ENCODE measurements around the gene SLC22A1.
"Not testable (repeated sequence)": the region's sequence is repeated elsewhere in the genome, so short reads cannot be mapped to it uniquely, and the experiment has no call there.

The SLC22A1 gene

GRCh38 chr6:160131636-160132296, 10.2 kb downstream of the SLC22A1 start:
- DNase-seq (ENCODE audit: low read depth, low spot score): no peak
- Histone ChIP-seq H3K27me3 (ENCODE audit: control insufficient read depth, insufficient read depth, low read length) (no peaks in the 10 kb centered on the region), H3K27ac (ENCODE audit: low read length) (no peak overlapping the region), H3K4me3 (ENCODE audit: low read length) (no peak overlapping the region), H3K36me3 (ENCODE audit: control insufficient read depth, insufficient read depth, low read length) (no peaks in the 10 kb centered on the region), H3K9me3 (ENCODE audit: control insufficient read depth, insufficient read depth, low read length) (no peaks in the 10 kb centered on the region), H3K4me1 (ENCODE audit: control insufficient read depth, insufficient read depth, low read length) (peaks cover 12% of the 10 kb centered on the region)
- no CpG with 5 or more reads among the region's 19 CpGs for WGBS (ENCODE audit: insufficient coverage, insufficient read length)

DNA sequence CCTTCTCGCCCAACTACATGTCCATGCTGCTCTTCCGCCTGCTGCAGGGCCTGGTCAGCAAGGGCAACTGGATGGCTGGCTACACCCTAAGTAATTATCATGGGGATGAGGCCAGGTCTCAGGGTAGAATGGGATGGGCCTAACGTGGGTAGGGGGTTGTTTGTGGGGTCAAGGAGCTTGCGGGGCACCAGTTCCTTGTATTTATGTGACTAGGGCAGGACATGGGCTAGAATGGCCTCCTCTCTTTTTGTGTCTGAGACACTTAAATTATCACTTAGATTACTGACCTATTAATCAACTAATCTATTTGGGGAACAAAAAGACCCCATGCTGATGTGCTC, 10.7 kb downstream of the SLC22A1 start:
- Histone ChIP-seq H3K36me3 (ENCODE audit: control insufficient read depth, insufficient read depth, low read length) (no peaks in the 10 kb centered on the region), H3K9me3 (ENCODE audit: control insufficient read depth, insufficient read depth, low read length) (no peaks in the 10 kb centered on the region), H3K4me3 (ENCODE audit: low read length) (no peak overlapping the region), H3K27me3 (ENCODE audit: control insufficient read depth, insufficient read depth, low read length) (no peaks in the 10 kb centered on the region), H3K27ac (ENCODE audit: low read length) (no peak overlapping the region), H3K4me1 (ENCODE audit: control insufficient read depth, insufficient read depth, low read length) (peaks cover 12% of the 10 kb centered on the region)
- DNase-seq (ENCODE audit: low read depth, low spot score): no peak
- WGBS (ENCODE audit: insufficient coverage, insufficient read length): no CpG with 5 or more reads among the region's 4 CpGs

DNA sequence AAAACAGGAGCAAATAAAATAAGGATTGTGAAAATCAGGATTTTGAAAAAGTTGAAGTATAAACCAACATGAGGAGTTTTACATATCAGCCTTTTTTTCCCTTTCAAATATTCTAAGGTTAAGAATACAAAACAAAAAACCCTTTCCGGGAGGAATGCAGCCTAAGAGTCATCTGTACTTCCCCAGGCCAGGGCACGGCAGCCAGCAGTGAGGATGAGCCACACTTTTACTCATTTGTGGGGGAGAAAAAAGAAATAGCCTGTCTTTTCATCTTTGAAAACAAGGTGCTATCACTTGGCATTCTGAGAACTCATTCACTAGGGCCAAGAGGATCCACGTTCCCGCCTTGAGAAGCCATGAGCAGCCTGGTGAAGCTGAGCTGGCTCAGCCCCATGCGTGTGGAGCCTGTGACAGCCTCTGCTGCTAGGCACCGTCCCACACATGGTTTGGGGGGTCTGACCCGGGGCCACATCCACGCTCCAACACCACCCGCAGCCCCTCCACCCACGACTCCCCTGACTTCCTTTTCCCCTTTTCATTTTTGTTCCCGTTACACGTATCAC, 11.2 kb downstream of the SLC22A1 start:
- no peak for DNase-seq (ENCODE audit: low read depth, low spot score)
- no CpG with 5 or more reads among the region's 12 CpGs for WGBS (ENCODE audit: insufficient coverage, insufficient read length)
- H3K9me3 ChIP-seq (ENCODE audit: control insufficient read depth, insufficient read depth, low read length): no peaks in the 10 kb centered on the region
- peaks cover 12% of the 10 kb centered on the region for H3K4me1 ChIP-seq (ENCODE audit: control insufficient read depth, insufficient read depth, low read length)
- no peaks in the 10 kb centered on the region for H3K36me3 ChIP-seq (ENCODE audit: control insufficient read depth, insufficient read depth, low read length)
- no peak overlapping the region for H3K27ac ChIP-seq (ENCODE audit: low read length)
- no peak overlapping the region for H3K4me3 ChIP-seq (ENCODE audit: low read length)
- H3K27me3 ChIP-seq (ENCODE audit: control insufficient read depth, insufficient read depth, low read length): no peaks in the 10 kb centered on the region

GRCh38 chr6:160133441-160134336, 12.1 kb downstream of the SLC22A1 start:
- H3K27ac ChIP-seq (ENCODE audit: low read length): no peak overlapping the region
- no peak overlapping the region for H3K4me3 ChIP-seq (ENCODE audit: low read length)
- WGBS (ENCODE audit: insufficient coverage, insufficient read length): no CpG with 5 or more reads among the region's 47 CpGs
- H3K4me1 ChIP-seq (ENCODE audit: control insufficient read depth, insufficient read depth, low read length): peaks cover 12% of the 10 kb centered on the region
- no peaks in the 10 kb centered on the region for H3K36me3 ChIP-seq (ENCODE audit: control insufficient read depth, insufficient read depth, low read length)
- no peak for DNase-seq (ENCODE audit: low read depth, low spot score)
- no peaks in the 10 kb centered on the region for H3K9me3 ChIP-seq (ENCODE audit: control insufficient read depth, insufficient read depth, low read length)
- no peaks in the 10 kb centered on the region for H3K27me3 ChIP-seq (ENCODE audit: control insufficient read depth, insufficient read depth, low read length)

- H3K4me3 ChIP-seq (ENCODE audit: low read length); DNase-seq (ENCODE audit: low read depth, low spot score); H3K27ac ChIP-seq (ENCODE audit: low read length); H3K27me3 ChIP-seq (ENCODE audit: control insufficient read depth, insufficient read depth, low read length); H3K9me3 ChIP-seq (ENCODE audit: control insufficient read depth, insufficient read depth, low read length); H3K36me3 ChIP-seq (ENCODE audit: control insufficient read depth, insufficient read depth, low read length): not testable (repeated sequence)
- H3K4me1 ChIP-seq (ENCODE audit: control insufficient read depth, insufficient read depth, low read length): peaks cover 12% of the 10 kb centered on the region
- no CpG with 5 or more reads among the region's 20 CpGs for whole genome bisulfite sequencing (ENCODE audit: insufficient coverage, insufficient read length)
Measured at GRCh38 chr6:160134337-160134751, 12.7 kb downstream of the SLC22A1 start.

DNA sequence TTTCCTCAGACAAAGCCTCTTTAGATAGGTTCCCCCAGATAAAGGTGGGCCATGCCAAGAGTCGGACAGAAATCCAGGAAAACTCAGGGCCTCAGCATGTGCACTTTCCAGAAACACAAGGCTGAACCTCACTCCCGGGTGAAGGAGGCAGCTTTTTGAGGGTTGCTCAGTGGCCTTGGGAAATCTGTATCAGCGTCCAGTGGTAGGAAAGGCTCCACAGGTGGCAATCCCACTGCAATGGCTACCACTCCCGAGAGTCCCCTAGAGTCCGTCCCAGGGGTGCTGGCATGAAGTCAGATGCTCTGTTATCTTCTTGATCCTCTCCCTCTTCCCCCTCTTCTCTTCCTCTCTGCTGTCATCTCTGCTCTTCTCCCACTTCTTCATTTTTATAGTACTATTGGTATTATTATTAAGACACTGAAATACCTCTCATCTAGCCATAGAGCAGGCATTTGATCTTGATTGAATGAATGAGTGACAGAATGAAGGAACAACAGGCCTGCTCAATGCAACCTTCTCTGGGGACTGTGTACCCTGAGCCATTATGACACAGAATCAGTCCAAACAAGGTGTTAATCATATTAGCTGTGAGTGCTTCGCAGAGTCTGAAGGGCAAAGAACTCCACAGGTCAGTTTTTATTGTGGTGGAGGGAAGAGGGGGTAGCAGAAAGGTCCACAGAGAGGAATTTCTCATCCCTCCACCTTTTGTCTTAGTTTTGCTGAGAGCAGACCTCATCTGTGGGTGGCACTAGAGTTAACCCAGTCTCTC, 13.3 kb downstream of the SLC22A1 start:
- no CpG with 5 or more reads among the region's 6 CpGs for WGBS (ENCODE audit: insufficient coverage, insufficient read length)
- peaks cover 12% of the 10 kb centered on the region for H3K4me1 ChIP-seq (ENCODE audit: control insufficient read depth, insufficient read depth, low read length)
- H3K27me3 ChIP-seq (ENCODE audit: control insufficient read depth, insufficient read depth, low read length): no peaks in the 10 kb centered on the region
- H3K27ac ChIP-seq (ENCODE audit: low read length): no peak overlapping the region
- no peak overlapping the region for H3K4me3 ChIP-seq (ENCODE audit: low read length)
- no peaks in the 10 kb centered on the region for H3K9me3 ChIP-seq (ENCODE audit: control insufficient read depth, insufficient read depth, low read length)
- no peak for DNase-seq (ENCODE audit: low read depth, low spot score)
- no peaks in the 10 kb centered on the region for H3K36me3 ChIP-seq (ENCODE audit: control insufficient read depth, insufficient read depth, low read length)

DNA sequence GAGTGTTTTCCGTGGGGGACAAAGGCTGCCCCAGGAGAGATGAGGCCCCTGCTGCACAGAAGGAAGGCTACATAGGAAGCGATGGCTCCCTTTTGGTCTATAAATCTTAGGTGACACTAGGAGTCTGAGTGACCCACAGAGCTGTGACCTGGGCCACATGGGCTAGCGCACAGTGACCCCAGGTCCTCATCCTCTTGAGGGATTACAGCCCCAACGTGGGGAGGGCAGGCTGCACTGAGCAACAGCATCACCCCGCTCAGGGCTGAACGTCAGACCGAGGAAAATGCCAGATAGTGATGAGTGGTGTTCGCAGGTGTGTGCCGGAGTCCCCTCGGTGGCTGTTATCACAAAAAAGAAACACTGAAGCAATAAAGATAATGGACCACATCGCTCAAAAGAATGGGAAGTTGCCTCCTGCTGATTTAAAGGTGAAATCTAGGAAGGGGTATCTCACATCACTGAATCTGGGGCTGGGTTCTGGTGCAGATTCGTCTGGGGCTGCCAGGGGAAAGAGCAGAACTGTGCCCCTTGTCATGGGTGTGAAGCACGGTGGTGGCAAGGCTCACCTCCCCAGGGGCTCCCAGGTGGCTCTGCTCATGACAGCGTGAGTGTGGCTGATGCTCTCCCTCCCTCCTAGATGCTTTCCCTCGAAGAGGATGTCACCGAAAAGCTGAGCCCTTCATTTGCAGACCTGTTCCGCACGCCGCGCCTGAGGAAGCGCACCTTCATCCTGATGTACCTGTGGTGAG, 14.5 kb downstream of the SLC22A1 start:
- no peaks in the 10 kb centered on the region for H3K36me3 ChIP-seq (ENCODE audit: control insufficient read depth, insufficient read depth, low read length)
- H3K4me1 ChIP-seq (ENCODE audit: control insufficient read depth, insufficient read depth, low read length): peaks cover 12% of the 10 kb centered on the region
- H3K9me3 ChIP-seq (ENCODE audit: control insufficient read depth, insufficient read depth, low read length): no peaks in the 10 kb centered on the region
- H3K4me3 ChIP-seq (ENCODE audit: low read length): no peak overlapping the region
- H3K27ac ChIP-seq (ENCODE audit: low read length): no peak overlapping the region
- WGBS (ENCODE audit: insufficient coverage, insufficient read length): no CpG with 5 or more reads among the region's 21 CpGs
- no peaks in the 10 kb centered on the region for H3K27me3 ChIP-seq (ENCODE audit: control insufficient read depth, insufficient read depth, low read length)
- no peak for DNase-seq (ENCODE audit: low read depth, low spot score)

- no peak overlapping the region for H3K27ac ChIP-seq (ENCODE audit: low read length)
- H3K9me3 ChIP-seq (ENCODE audit: control insufficient read depth, insufficient read depth, low read length): no peaks in the 10 kb centered on the region
- H3K4me1 ChIP-seq (ENCODE audit: control insufficient read depth, insufficient read depth, low read length): peaks cover 6% of the 10 kb centered on the region
- no peak overlapping the region for H3K4me3 ChIP-seq (ENCODE audit: low read length)
- no peaks in the 10 kb centered on the region for H3K36me3 ChIP-seq (ENCODE audit: control insufficient read depth, insufficient read depth, low read length)
- no peak for DNase-seq (ENCODE audit: low read depth, low spot score)
- no CpG with 5 or more reads among the region's 12 CpGs for WGBS (ENCODE audit: insufficient coverage, insufficient read length)
- no peaks in the 10 kb centered on the region for H3K27me3 ChIP-seq (ENCODE audit: control insufficient read depth, insufficient read depth, low read length)
Measured at GRCh38 chr6:160137130-160137988, 15.7 kb downstream of the SLC22A1 start.

- DNase-seq (ENCODE audit: low read depth, low spot score): no peak
- H3K27me3 ChIP-seq (ENCODE audit: control insufficient read depth, insufficient read depth, low read length): no peaks in the 10 kb centered on the region
- H3K4me3 ChIP-seq (ENCODE audit: low read length): no peak overlapping the region
- no peak overlapping the region for H3K27ac ChIP-seq (ENCODE audit: low read length)
- peaks cover 3% of the 10 kb centered on the region; the same call in 1 of the 2 replicates for H3K4me1 ChIP-seq (ENCODE audit: control insufficient read depth, insufficient read depth, low read length)
- WGBS (ENCODE audit: insufficient coverage, insufficient read length): no CpG with 5 or more reads among the region's 8 CpGs
- no peaks in the 10 kb centered on the region for H3K36me3 ChIP-seq (ENCODE audit: control insufficient read depth, insufficient read depth, low read length)
- H3K9me3 ChIP-seq (ENCODE audit: control insufficient read depth, insufficient read depth, low read length): no peaks in the 10 kb centered on the region
Measured at GRCh38 chr6:160137989-160138835, 16.6 kb downstream of the SLC22A1 start.

Data from iPS DF 6.9 (cell line).